Measurements from ENCODE around the gene MTARC2. TPM values are rescaled to one million over a fixed set of nuclear protein-coding genes. Genes with fewer than 3 reads are reported as not detected.

The MTARC2 gene
- total RNA-seq, 2 donors from 2014 or later, result 19.5 to 37.9 TPM

GRCh38 chr1:220828179-220828490 lies 80.0 kb downstream of the MTARC2 start:
- Histone ChIP-seq H3K4me1 (no peaks in the 10 kb centered on the region), H3K4me3 (no peak overlapping the region), H3K9me3 (no peaks in the 10 kb centered on the region), H3K27me3 (no peaks in the 10 kb centered on the region), H3K27ac (no peak overlapping the region), H3K36me3 (replicated peaks in 1 of 2; ENCODE audit: insufficient read depth in 1 of 2, low read depth in 2 of 2) (no peaks in the 10 kb centered on the region)
- TF ChIP-seq POLR2A (IDR thresholded peaks at IDR 0.05), result no peak
- TF ChIP-seq CTCF (IDR thresholded peaks at IDR 0.05), result no peak
- intact Hi-C loops (cut with DNase I), result no loop called here
- ATAC-seq (no peak), DNase-seq (no peak)
- 86 to 93% methylated on average over 4 of the region's 4 CpGs for WGBS, 2 donors

GRCh38 chr1:220828950-220829586 lies 80.9 kb downstream of the MTARC2 start:
- no peak overlapping the region for H3K4me3 ChIP-seq
- H3K9me3 ChIP-seq, result no peaks in the 10 kb centered on the region
- no peak for DNase-seq
- no peak overlapping the region for H3K27ac ChIP-seq
- no peaks in the 10 kb centered on the region for H3K4me1 ChIP-seq
- 66 to 89% methylated on average over 4 of the region's 4 CpGs for WGBS, 2 donors
- no peaks in the 10 kb centered on the region for H3K36me3 ChIP-seq (replicated peaks in 1 of 2; ENCODE audit: insufficient read depth in 1 of 2, low read depth in 2 of 2)
- TF ChIP-seq POLR2A (IDR thresholded peaks at IDR 0.05), result no peak
- no peak for TF ChIP-seq CTCF (IDR thresholded peaks at IDR 0.05)
- no peaks in the 10 kb centered on the region for H3K27me3 ChIP-seq
- ATAC-seq, result no peak
- intact Hi-C loops (cut with DNase I), result no loop called here

GRCh38 chr1:220833436-220833835 lies 85.3 kb downstream of the MTARC2 start:
- 78 to 87% methylated on average over 2 of the region's 2 CpGs for WGBS, 2 donors
- no peak for DNase-seq
- no peak overlapping the region for H3K27ac ChIP-seq
- TF ChIP-seq CTCF (IDR thresholded peaks at IDR 0.05) (no peak), POLR2A (IDR thresholded peaks at IDR 0.05) (no peak)
- intact Hi-C loops (cut with DNase I), result no loop called here
- no peaks in the 10 kb centered on the region for H3K27me3 ChIP-seq
- H3K4me3 ChIP-seq, result no peak overlapping the region
- H3K4me1 ChIP-seq, result no peaks in the 10 kb centered on the region
- ATAC-seq, result no peak
- H3K9me3 ChIP-seq, result no peaks in the 10 kb centered on the region
- no peaks in the 10 kb centered on the region for H3K36me3 ChIP-seq (replicated peaks in 1 of 2; ENCODE audit: insufficient read depth in 1 of 2, low read depth in 2 of 2)

Other genes with a start within 250 kb of the MTARC2 start
- 1 to 10 TPM; 2.1 to 5.3 TPM for gene MARK1, start 220.2 kb upstream of the MTARC2 start, total RNA-seq
- 10 to 100 TPM; 10.9 to 11.4 TPM for gene C1orf115, start 58.0 kb upstream of the MTARC2 start, total RNA-seq
- 10 to 100 TPM in 1 of 2 donors, 1 to 10 TPM in 1; 5.2 to 71.5 TPM for gene MTARC1, start 38.6 kb downstream of the MTARC2 start, total RNA-seq
- gene HLX, start 131.1 kb downstream of the MTARC2 start, total RNA-seq, result 1 to 10 TPM; 1.6 to 1.8 TPM